B cell (primary cell): Measurements from ENCODE around the gene IL36G.

Experiments used
- EZH2 ChIP-seq: IDR thresholded peaks from 2 replicates; pipeline ENCODE4 v1.6.1; 2012; ENCODE audit warnings: borderline replicate concordance, low read depth, mild to moderate bottlenecking, moderate library complexity, low read length; ENCODE audit not compliant: insufficient read depth, poor library complexity, severe bottlenecking
- TF ChIP-seq, protein P1 (sequence below): fragments of 200-600 bp; IDR thresholded peaks from one replicate; pipeline ENCODE4 v1.8.0; 2022; ENCODE audit warnings: antibody characterized with exemption, mild to moderate bottlenecking

GRCh38 chr2:112954364-112954763 lies 23.4 kb upstream of the IL36G start:
- TF ChIP-seq, protein P1, sequence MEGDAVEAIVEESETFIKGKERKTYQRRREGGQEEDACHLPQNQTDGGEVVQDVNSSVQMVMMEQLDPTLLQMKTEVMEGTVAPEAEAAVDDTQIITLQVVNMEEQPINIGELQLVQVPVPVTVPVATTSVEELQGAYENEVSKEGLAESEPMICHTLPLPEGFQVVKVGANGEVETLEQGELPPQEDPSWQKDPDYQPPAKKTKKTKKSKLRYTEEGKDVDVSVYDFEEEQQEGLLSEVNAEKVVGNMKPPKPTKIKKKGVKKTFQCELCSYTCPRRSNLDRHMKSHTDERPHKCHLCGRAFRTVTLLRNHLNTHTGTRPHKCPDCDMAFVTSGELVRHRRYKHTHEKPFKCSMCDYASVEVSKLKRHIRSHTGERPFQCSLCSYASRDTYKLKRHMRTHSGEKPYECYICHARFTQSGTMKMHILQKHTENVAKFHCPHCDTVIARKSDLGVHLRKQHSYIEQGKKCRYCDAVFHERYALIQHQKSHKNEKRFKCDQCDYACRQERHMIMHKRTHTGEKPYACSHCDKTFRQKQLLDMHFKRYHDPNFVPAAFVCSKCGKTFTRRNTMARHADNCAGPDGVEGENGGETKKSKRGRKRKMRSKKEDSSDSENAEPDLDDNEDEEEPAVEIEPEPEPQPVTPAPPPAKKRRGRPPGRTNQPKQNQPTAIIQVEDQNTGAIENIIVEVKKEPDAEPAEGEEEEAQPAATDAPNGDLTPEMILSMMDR = no peak
- TF ChIP-seq EZH2 = no peak
